HG03558 (cell line): ENCODE results near the gene NTRK3.
"Not testable (repeated sequence)": the region's sequence is repeated elsewhere in the genome, so short reads cannot be mapped to it uniquely, and the experiment has no call there.

ENCODE experiments used
- ATAC-seq: cut with Tn5 transposase; IDR thresholded peaks from one replicate; pipeline ENCODE4 v1.9.1; 2021; ENCODE audit warnings: moderate number of reproducible peaks; ENCODE audit not compliant: unreplicated experiment; ENCODE audit errors: extremely low read depth

The NTRK3 gene

GRCh38 chr15:88083811-88084760 lies 172.5 kb downstream of the NTRK3 start:
- ATAC-seq: no peak

- ATAC-seq: no peak
Observed at GRCh38 chr15:88080616-88081015, 175.9 kb downstream of the NTRK3 start.

GRCh38 chr15:88077296-88078020 lies 179.1 kb downstream of the NTRK3 start:
- ATAC-seq: no peak

GRCh38 chr15:88076328-88076727 lies 180.2 kb downstream of the NTRK3 start:
- no peak for ATAC-seq

GRCh38 chr15:88075102-88075501 lies 181.4 kb downstream of the NTRK3 start:
- ATAC-seq: no peak

- ATAC-seq: no peak
Observed at GRCh38 chr15:88074386-88074785, 182.2 kb downstream of the NTRK3 start.

- no peak for ATAC-seq
Observed at GRCh38 chr15:88073391-88073691, 183.2 kb downstream of the NTRK3 start.

GRCh38 chr15:88072598-88073390 lies 183.7 kb downstream of the NTRK3 start:
- ATAC-seq: no peak

GRCh38 chr15:88072133-88072532 lies 184.4 kb downstream of the NTRK3 start:
- ATAC-seq: not testable (repeated sequence)

- no peak for ATAC-seq
Observed at GRCh38 chr15:88071141-88071540, 185.4 kb downstream of the NTRK3 start.

- no peak for ATAC-seq
Observed at GRCh38 chr15:88069561-88069960, 187.0 kb downstream of the NTRK3 start.

- no peak for ATAC-seq
Observed at GRCh38 chr15:88067331-88067685, 189.2 kb downstream of the NTRK3 start.

GRCh38 chr15:88066636-88067330 lies 189.8 kb downstream of the NTRK3 start:
- ATAC-seq: no peak

- no peak for ATAC-seq
Observed at GRCh38 chr15:88061452-88061851, 195.1 kb downstream of the NTRK3 start.

GRCh38 chr15:88060383-88060782 lies 196.2 kb downstream of the NTRK3 start:
- no peak for ATAC-seq

GRCh38 chr15:88057836-88058235 lies 198.7 kb downstream of the NTRK3 start:
- no peak for ATAC-seq

- peak; percentile 81 for ATAC-seq
Observed at GRCh38 chr15:88049506-88049905, 207.0 kb downstream of the NTRK3 start.

- no peak for ATAC-seq
Observed at GRCh38 chr15:88048755-88049154, 207.8 kb downstream of the NTRK3 start.

GRCh38 chr15:88048237-88048636 lies 208.3 kb downstream of the NTRK3 start:
- no peak for ATAC-seq

- ATAC-seq: no peak
Observed at GRCh38 chr15:88046576-88047129, 209.9 kb downstream of the NTRK3 start.
